ENCODE measurements around the gene MOSPD2. TPM values are rescaled to one million over a fixed set of nuclear protein-coding genes. Genes with fewer than 3 reads are reported as not detected.

MOSPD2 gene
- total and polyA plus RNA-seq, 10 of the 15 experiments (the other 5 are each of a cell fraction or from before 2014, with no cell fraction given) = 4.9 to 14.7 (median 7.4) TPM

DNA sequence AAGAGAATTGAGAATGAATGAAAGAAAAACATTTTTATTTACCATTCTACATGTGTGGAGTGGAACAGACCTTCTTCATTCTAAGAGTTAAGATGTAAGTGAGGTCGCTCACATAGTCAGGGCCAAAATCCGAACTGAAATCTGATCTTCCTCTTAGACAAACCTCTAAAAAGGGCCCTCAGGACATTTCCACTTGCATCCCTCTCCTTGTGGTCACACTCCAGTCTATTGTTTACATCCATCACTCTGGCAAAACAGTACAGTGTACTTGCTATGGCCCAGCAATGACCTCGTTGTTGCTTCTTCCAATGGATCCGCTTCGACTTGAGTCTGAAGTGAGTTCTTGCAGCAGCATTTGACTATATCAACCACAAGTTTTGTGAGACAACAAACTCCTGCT lies 54.2 kb downstream of the MOSPD2 start (continued):
- TF ChIP-seq, protein P1, sequence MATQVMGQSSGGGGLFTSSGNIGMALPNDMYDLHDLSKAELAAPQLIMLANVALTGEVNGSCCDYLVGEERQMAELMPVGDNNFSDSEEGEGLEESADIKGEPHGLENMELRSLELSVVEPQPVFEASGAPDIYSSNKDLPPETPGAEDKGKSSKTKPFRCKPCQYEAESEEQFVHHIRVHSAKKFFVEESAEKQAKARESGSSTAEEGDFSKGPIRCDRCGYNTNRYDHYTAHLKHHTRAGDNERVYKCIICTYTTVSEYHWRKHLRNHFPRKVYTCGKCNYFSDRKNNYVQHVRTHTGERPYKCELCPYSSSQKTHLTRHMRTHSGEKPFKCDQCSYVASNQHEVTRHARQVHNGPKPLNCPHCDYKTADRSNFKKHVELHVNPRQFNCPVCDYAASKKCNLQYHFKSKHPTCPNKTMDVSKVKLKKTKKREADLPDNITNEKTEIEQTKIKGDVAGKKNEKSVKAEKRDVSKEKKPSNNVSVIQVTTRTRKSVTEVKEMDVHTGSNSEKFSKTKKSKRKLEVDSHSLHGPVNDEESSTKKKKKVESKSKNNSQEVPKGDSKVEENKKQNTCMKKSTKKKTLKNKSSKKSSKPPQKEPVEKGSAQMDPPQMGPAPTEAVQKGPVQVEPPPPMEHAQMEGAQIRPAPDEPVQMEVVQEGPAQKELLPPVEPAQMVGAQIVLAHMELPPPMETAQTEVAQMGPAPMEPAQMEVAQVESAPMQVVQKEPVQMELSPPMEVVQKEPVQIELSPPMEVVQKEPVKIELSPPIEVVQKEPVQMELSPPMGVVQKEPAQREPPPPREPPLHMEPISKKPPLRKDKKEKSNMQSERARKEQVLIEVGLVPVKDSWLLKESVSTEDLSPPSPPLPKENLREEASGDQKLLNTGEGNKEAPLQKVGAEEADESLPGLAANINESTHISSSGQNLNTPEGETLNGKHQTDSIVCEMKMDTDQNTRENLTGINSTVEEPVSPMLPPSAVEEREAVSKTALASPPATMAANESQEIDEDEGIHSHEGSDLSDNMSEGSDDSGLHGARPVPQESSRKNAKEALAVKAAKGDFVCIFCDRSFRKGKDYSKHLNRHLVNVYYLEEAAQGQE (IDR thresholded peaks at IDR 0.05; ENCODE audit: low read depth, low read length) = no peak
- no peak for TF ChIP-seq IRF4 (IDR thresholded peaks at IDR 0.05; ENCODE audit: low read depth, low read length)

DNA sequence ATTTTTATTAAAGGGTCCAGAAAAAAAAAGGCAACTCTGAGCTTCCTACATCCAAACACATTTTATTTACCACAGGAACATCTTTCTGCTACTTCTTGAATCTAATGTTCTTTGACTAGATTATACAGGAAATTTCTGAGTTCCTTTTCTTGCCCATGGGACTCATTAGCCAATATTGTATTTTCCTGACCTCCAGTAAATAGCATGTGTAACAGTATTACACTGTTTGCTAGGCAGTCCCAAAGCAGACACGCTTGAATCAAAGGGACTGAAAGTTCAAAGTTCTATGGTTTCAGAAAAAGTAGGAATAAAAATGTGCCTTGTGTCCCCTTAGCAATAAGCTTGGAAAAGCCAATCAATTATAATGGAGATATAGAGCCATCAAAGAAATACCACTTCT lies 57.4 kb downstream of the MOSPD2 start:
- POLR2A ChIA-PET = interaction anchor here (0.5 kb wide), 1 partner anchor 41 kb away, joined by 3 read pairs; no protein-coding TSS in a partner anchor
- WGBS (ENCODE audit: insufficient coverage, insufficient replicate concordance, low lambda C conversion rate, missing lambda C conversion rate) = 44% methylated on average over 1 of the region's 1 CpG
- Histone ChIP-seq H3K27ac (ENCODE audit: control insufficient read depth, insufficient read depth) (no peak overlapping the region), H3K4me3 (no peak overlapping the region), H4K20me1 (ENCODE audit: control insufficient read depth, insufficient read depth) (no peaks in the 10 kb centered on the region), H3K9me3 (replicated peaks; ENCODE audit: control insufficient read depth, insufficient read depth, low read length) (no peaks in the 10 kb centered on the region), H2AFZ (ENCODE audit: control insufficient read depth, low read depth, low read length) (no peak overlapping the region), H3K4me1 (ENCODE audit: control insufficient read depth, insufficient read depth, low read length) (no peaks in the 10 kb centered on the region), H3K27me3 (replicated peaks in 1 of 2; ENCODE audit: control insufficient read depth in 2 of 2, insufficient read depth in 2 of 2, low read length in 1 of 2) (no peaks in the 10 kb centered on the region), H3K36me3 (ENCODE audit: control insufficient read depth in 2 of 2, insufficient read depth in 2 of 2, low read length in 1 of 2) (no peaks in the 10 kb centered on the region), H3K4me2 (ENCODE audit: control insufficient read depth, insufficient read depth) (no peak overlapping the region), H3K9ac (ENCODE audit: control insufficient read depth, insufficient read depth, low read length) (no peak overlapping the region), H3K79me2 (ENCODE audit: control insufficient read depth, insufficient read depth, low read length) (no peaks in the 10 kb centered on the region)
- no peak for DNase-seq (ENCODE audit: low read depth, low spot score)
- CTCF ChIA-PET = no interaction called here
- BruUV-seq (replicated peaks) = no TSS peak
- ATAC-seq = no peak
- no peak for FAIRE-seq
- TF ChIP-seq RAD51 (IDR thresholded peaks at IDR 0.05) = no peak
- no peak for TF ChIP-seq YBX1 (IDR thresholded peaks at IDR 0.05)
- TF ChIP-seq, protein P2, sequence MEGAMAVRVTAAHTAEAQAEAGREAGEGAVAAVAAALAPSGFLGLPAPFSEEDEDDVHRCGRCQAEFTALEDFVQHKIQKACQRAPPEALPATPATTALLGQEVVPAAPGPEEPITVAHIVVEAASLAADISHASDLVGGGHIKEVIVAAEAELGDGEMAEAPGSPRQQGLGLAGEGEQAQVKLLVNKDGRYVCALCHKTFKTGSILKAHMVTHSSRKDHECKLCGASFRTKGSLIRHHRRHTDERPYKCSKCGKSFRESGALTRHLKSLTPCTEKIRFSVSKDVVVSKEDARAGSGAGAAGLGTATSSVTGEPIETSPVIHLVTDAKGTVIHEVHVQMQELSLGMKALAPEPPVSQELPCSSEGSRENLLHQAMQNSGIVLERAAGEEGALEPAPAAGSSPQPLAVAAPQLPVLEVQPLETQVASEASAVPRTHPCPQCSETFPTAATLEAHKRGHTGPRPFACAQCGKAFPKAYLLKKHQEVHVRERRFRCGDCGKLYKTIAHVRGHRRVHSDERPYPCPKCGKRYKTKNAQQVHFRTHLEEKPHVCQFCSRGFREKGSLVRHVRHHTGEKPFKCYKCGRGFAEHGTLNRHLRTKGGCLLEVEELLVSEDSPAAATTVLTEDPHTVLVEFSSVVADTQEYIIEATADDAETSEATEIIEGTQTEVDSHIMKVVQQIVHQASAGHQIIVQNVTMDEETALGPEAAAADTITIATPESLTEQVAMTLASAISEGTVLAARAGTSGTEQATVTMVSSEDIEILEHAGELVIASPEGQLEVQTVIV (IDR thresholded peaks at IDR 0.05; ENCODE audit: borderline replicate concordance, partially characterized antibody) = no peak
- no peak for TF ChIP-seq BCL11A (IDR thresholded peaks at IDR 0.05; ENCODE audit: low read depth, low read length)
- TF ChIP-seq, protein P3, sequence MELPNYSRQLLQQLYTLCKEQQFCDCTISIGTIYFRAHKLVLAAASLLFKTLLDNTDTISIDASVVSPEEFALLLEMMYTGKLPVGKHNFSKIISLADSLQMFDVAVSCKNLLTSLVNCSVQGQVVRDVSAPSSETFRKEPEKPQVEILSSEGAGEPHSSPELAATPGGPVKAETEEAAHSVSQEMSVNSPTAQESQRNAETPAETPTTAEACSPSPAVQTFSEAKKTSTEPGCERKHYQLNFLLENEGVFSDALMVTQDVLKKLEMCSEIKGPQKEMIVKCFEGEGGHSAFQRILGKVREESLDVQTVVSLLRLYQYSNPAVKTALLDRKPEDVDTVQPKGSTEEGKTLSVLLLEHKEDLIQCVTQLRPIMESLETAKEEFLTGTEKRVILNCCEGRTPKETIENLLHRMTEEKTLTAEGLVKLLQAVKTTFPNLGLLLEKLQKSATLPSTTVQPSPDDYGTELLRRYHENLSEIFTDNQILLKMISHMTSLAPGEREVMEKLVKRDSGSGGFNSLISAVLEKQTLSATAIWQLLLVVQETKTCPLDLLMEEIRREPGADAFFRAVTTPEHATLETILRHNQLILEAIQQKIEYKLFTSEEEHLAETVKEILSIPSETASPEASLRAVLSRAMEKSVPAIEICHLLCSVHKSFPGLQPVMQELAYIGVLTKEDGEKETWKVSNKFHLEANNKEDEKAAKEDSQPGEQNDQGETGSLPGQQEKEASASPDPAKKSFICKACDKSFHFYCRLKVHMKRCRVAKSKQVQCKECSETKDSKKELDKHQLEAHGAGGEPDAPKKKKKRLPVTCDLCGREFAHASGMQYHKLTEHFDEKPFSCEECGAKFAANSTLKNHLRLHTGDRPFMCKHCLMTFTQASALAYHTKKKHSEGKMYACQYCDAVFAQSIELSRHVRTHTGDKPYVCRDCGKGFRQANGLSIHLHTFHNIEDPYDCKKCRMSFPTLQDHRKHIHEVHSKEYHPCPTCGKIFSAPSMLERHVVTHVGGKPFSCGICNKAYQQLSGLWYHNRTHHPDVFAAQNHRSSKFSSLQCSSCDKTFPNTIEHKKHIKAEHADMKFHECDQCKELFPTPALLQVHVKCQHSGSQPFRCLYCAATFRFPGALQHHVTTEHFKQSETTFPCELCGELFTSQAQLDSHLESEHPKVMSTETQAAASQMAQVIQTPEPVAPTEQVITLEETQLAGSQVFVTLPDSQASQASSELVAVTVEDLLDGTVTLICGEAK (IDR thresholded peaks at IDR 0.05; ENCODE audit: borderline replicate concordance) = no peak
- TF ChIP-seq NFYB (IDR thresholded peaks at IDR 0.05; ENCODE audit: insufficient read depth, low read depth, low read length) = no peak
- TF ChIP-seq CHD2 (IDR thresholded peaks at IDR 0.05; ENCODE audit: borderline replicate concordance, low read depth, low read length) = no peak
- TF ChIP-seq, protein P4, sequence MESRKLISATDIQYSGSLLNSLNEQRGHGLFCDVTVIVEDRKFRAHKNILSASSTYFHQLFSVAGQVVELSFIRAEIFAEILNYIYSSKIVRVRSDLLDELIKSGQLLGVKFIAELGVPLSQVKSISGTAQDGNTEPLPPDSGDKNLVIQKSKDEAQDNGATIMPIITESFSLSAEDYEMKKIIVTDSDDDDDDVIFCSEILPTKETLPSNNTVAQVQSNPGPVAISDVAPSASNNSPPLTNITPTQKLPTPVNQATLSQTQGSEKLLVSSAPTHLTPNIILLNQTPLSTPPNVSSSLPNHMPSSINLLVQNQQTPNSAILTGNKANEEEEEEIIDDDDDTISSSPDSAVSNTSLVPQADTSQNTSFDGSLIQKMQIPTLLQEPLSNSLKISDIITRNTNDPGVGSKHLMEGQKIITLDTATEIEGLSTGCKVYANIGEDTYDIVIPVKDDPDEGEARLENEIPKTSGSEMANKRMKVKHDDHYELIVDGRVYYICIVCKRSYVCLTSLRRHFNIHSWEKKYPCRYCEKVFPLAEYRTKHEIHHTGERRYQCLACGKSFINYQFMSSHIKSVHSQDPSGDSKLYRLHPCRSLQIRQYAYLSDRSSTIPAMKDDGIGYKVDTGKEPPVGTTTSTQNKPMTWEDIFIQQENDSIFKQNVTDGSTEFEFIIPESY (IDR thresholded peaks at IDR 0.05) = no peak
- in situ Hi-C loops (cut with MboI) = no loop called here
- RAD21 ChIA-PET (ENCODE audit: unreplicated experiment) = no interaction called here
- SMC1A ChIA-PET (ENCODE audit: uncharacterized antibody, unreplicated experiment) = no interaction called here
- intact Hi-C loops (cut with micrococcal nuclease; ENCODE audit: unreplicated experiment) = no loop called here
